Measurements from ENCODE around the gene ASGR1. TPM values are rescaled to one million over a fixed set of nuclear protein-coding genes. Genes with fewer than 3 reads are reported as not detected.

Gene ASGR1
- total and polyA plus RNA-seq, 2 of the 4 experiments (the other 2 are of a cell fraction), result 1.3 to 3.8 TPM

GRCh38 chr17:7220593-7221277 lies 41.6 kb upstream of the ASGR1 start:
- Histone ChIP-seq H2BK15ac (ENCODE audit: low read depth, low read length) (no peak overlapping the region), H4K91ac (ENCODE audit: insufficient read depth, low read depth, low read length) (peak overlapping the region; percentile 43), H3K18ac (ENCODE audit: low read depth, low read length) (no peak overlapping the region), H4K20me1 (ENCODE audit: insufficient read depth, low read length) (peaks cover 42% of the 10 kb centered on the region), H3K9me1 (ENCODE audit: insufficient read depth, low read length) (peaks cover 17% of the 10 kb centered on the region; the same call in 1 of the 2 replicates), H4K8ac (ENCODE audit: low read depth in 2 of 2, low read length in 2 of 2) (peak overlapping the region in 1 of 2 experiments; percentile 53; a peak in 3 of 4 replicates), H4K5ac (ENCODE audit: low read depth, low read length) (no peak overlapping the region), H3K79me1 (ENCODE audit: low read depth in 1 of 2, low read length in 2 of 2) (peaks cover 12 to 75% of the 10 kb centered on the region in 2 experiments), H3K14ac (replicated peaks; ENCODE audit: low read depth, low read length) (peak overlapping the region; percentile 74), H3K4me2 (ENCODE audit: low read depth, low read length) (peak overlapping the region; percentile 81), H3K27ac (ENCODE audit: insufficient read depth, low read length) (peak overlapping the region; percentile 73), H2AK9ac (replicated peaks; ENCODE audit: low read depth, low read length, poor library complexity) (peak overlapping the region; percentile 93), H3K4me3 (ENCODE audit: insufficient read depth, low read depth, low read length) (peak overlapping the region; percentile 66), H3K4me1 (ENCODE audit: control insufficient read depth, insufficient read depth, low read length) (peaks cover 19% of the 10 kb centered on the region), H2BK5ac (ENCODE audit: low read depth, low read length, poor library complexity, severe bottlenecking) (peak overlapping the region; percentile 83), H3K56ac (ENCODE audit: extremely low read depth, insufficient read depth, low read length) (peak overlapping the region; percentile 83), H3K9me3 (ENCODE audit: control insufficient read depth, insufficient read depth, low read length) (no peaks in the 10 kb centered on the region), H2AK5ac (ENCODE audit: low read depth, low read length) (peak overlapping the region; percentile 87), H3K36me3 (ENCODE audit: control insufficient read depth, insufficient read depth, low read length) (peaks cover 45% of the 10 kb centered on the region), H2BK120ac (ENCODE audit: low read depth, low read length) (peak overlapping the region; percentile 22; the same call in 1 of the 2 replicates), H2AFZ (replicated peaks; ENCODE audit: low read length, poor library complexity) (peak overlapping the region; percentile 95), H3K27me3 (ENCODE audit: control insufficient read depth, insufficient read depth, low read length) (no peaks in the 10 kb centered on the region), H2BK20ac (ENCODE audit: low read depth, low read length) (no peak overlapping the region), H3K9ac (ENCODE audit: low read depth, low read length) (peak overlapping the region; percentile 72), H3K4ac (ENCODE audit: low read depth, low read length) (peak overlapping the region; percentile 88), H3K23ac (ENCODE audit: low read depth, low read length) (peak overlapping the region; percentile 86)
- ChIA-PET CTCF (interaction anchor here (0.6 to 1.0 kb wide), 4 partner anchors 11 to 130 kb away, joined by 3 to 5 read pairs (median 4); partner anchors contain the start of gene PHF23), POLR2A (ENCODE audit: unreplicated experiment) (interaction anchor here (1.4 to 1.5 kb wide), 2 partner anchors 14 to 22 kb away, joined by 3 to 4 read pairs; partner anchors contain the start of genes DVL2 and GABARAP)
- TF ChIP-seq RCOR1 (IDR thresholded peaks at IDR 0.05; ENCODE audit: insufficient replicate concordance, low read length) (no peak), MXI1 (IDR thresholded peaks at IDR 0.05; ENCODE audit: borderline replicate concordance, low read depth, low read length) (no peak), RAD21 (IDR thresholded peaks at IDR 0.05; ENCODE audit: low read length) (peak; percentile 61), POLR2A (IDR thresholded peaks at IDR 0.05; ENCODE audit: low read depth, low read length) (peak; percentile 15), CHD1 (IDR thresholded peaks at IDR 0.05; ENCODE audit: low read depth, low read length) (no peak), MAZ (IDR thresholded peaks at IDR 0.05; ENCODE audit: borderline replicate concordance, low read depth, low read length) (peak; percentile 50; the same call in 1 of the 2 replicates), CTCF (conservative IDR thresholded peaks at IDR 0.05; ENCODE audit: low read depth, low read length) (peak; percentile 55), RFX5 (IDR thresholded peaks at IDR 0.05; ENCODE audit: low read depth, low read length) (no peak), MAFK (IDR thresholded peaks at IDR 0.05; ENCODE audit: low read depth, low read length) (peak; percentile 58), BHLHE40 (IDR thresholded peaks at IDR 0.05; ENCODE audit: low read depth, low read length) (no peak), SMC3 (IDR thresholded peaks at IDR 0.05; ENCODE audit: low read depth, low read length) (peak; percentile 42), NFE2L2 (IDR thresholded peaks at IDR 0.05; ENCODE audit: low read depth, low read length) (no peak)
- TF ChIP-seq, protein P1, sequence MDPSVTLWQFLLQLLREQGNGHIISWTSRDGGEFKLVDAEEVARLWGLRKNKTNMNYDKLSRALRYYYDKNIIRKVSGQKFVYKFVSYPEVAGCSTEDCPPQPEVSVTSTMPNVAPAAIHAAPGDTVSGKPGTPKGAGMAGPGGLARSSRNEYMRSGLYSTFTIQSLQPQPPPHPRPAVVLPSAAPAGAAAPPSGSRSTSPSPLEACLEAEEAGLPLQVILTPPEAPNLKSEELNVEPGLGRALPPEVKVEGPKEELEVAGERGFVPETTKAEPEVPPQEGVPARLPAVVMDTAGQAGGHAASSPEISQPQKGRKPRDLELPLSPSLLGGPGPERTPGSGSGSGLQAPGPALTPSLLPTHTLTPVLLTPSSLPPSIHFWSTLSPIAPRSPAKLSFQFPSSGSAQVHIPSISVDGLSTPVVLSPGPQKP (IDR thresholded peaks at IDR 0.05; ENCODE audit: borderline replicate concordance, low read depth, low read length), result no peak
- in situ Hi-C loops (cut with MboI; ENCODE audit: low sequenced_read_pairs) (no loop called here), intact Hi-C loops (cut with micrococcal nuclease) (loop anchor here (2.0 kb wide), 1 partner anchor 14 kb away; the partner anchor contains the start of gene DVL2), dilution Hi-C loops (cut with HindIII; ENCODE audit: low sequenced_read_pairs, unreplicated experiment) (no loop called here)
- ATAC-seq (ENCODE audit: low read depth), result peak; percentile 6
- DNase-seq, result peak; percentile 63
- BruUV-seq (replicated peaks), result no TSS peak
- 47% methylated on average over 4 of the region's 11 CpGs; no CpG with 5 or more reads in 1 of the 2 experiments for WGBS, 2 experiments (ENCODE audit: extremely low coverage in 2 of 2, insufficient read length in 1 of 2)
